DOHH2 (cell line): Measurements from ENCODE around the gene RNF175.

Experiments
- H3F3A ChIP-seq: fragments of 200-600 bp; sonication (generic), shearing (Covaris generic); 2 replicates; pipeline ENCODE4 v1.6.0; 2016; ENCODE audit warnings: antibody characterized with exemption, mild to moderate bottlenecking; ENCODE audit not compliant: control insufficient read depth, insufficient read depth
- H3K27ac ChIP-seq: fragments of 200-600 bp; sonication (generic); 2 replicates; pipeline ENCODE4 v1.5.1; 2014; ENCODE audit warnings: low read depth, mild to moderate bottlenecking, low read length, moderate library complexity
- H3K27me3 ChIP-seq: fragments of 200-600 bp; sonication (generic); 2 replicates; pipeline ENCODE4 v1.6.1; 2014; ENCODE audit warnings: mild to moderate bottlenecking, low read length, mixed read lengths; ENCODE audit not compliant: control insufficient read depth
- H3K36me3 ChIP-seq: fragments of 200-600 bp; sonication (generic); 2 replicates; pipeline ENCODE4 v1.6.1; 2014; ENCODE audit warnings: mild to moderate bottlenecking, low read length, moderate library complexity, mixed read lengths; ENCODE audit not compliant: control insufficient read depth
- H3K4me1 ChIP-seq: fragments of 200-600 bp; sonication (generic); 2 replicates; pipeline ENCODE4 v1.6.1; 2014; ENCODE audit warnings: mild to moderate bottlenecking, low read length, mixed read lengths; ENCODE audit not compliant: control insufficient read depth
- H3K4me2 ChIP-seq: fragments of 200-600 bp; sonication (generic); 2 replicates; pipeline ENCODE4 v1.6.0; 2014; ENCODE audit warnings: mild to moderate bottlenecking, low read length, moderate library complexity
- H3K4me3 ChIP-seq: fragments of 200-600 bp; sonication (generic); 2 replicates; pipeline ENCODE4 v1.5.1; 2014; ENCODE audit warnings: mild to moderate bottlenecking, low read length, mixed read lengths
- H3K79me2 ChIP-seq: fragments of 200-600 bp; sonication (generic); 2 replicates; pipeline ENCODE4 v1.6.1; 2014; ENCODE audit warnings: mild to moderate bottlenecking, low read length, mixed read lengths; ENCODE audit not compliant: control insufficient read depth
- H3K9me2 ChIP-seq: fragments of 200-600 bp; sonication (generic); replicated peaks from 2 replicates; pipeline ENCODE4 v1.6.1; 2014; ENCODE audit warnings: mild to moderate bottlenecking, low read length, mixed read lengths; ENCODE audit not compliant: control insufficient read depth
- H3K9me3 ChIP-seq: fragments of 200-600 bp; sonication (generic); 2 replicates; pipeline ENCODE4 v1.6.1; 2014; ENCODE audit warnings: antibody characterized with exemption, low read length, mixed read lengths; ENCODE audit not compliant: control insufficient read depth, insufficient read depth
- H4K20me1 ChIP-seq: fragments of 200-600 bp; sonication (generic); 2 replicates; pipeline ENCODE4 v1.6.0; 2014; ENCODE audit warnings: low read depth, mild to moderate bottlenecking, antibody characterized with exemption, low read length, moderate library complexity; ENCODE audit not compliant: control insufficient read depth, insufficient read depth
- EZH2phosphoT487 ChIP-seq: fragments of 200-600 bp; sonication (generic); IDR thresholded peaks from 2 replicates; pipeline ENCODE4 v1.6.1; 2017; ENCODE audit warnings: borderline replicate concordance, mild to moderate bottlenecking, antibody characterized with exemption, low read length, moderate library complexity, mixed read lengths
- TF ChIP-seq, protein P1 (sequence below): fragments of 200-600 bp; sonication (generic); IDR thresholded peaks from one replicate; pipeline ENCODE4 v1.5.1; 2014; ENCODE audit warnings: antibody characterized with exemption, mild to moderate bottlenecking, low read depth, low read length; ENCODE audit not compliant: poor library complexity, severe bottlenecking

Gene RNF175

DNA sequence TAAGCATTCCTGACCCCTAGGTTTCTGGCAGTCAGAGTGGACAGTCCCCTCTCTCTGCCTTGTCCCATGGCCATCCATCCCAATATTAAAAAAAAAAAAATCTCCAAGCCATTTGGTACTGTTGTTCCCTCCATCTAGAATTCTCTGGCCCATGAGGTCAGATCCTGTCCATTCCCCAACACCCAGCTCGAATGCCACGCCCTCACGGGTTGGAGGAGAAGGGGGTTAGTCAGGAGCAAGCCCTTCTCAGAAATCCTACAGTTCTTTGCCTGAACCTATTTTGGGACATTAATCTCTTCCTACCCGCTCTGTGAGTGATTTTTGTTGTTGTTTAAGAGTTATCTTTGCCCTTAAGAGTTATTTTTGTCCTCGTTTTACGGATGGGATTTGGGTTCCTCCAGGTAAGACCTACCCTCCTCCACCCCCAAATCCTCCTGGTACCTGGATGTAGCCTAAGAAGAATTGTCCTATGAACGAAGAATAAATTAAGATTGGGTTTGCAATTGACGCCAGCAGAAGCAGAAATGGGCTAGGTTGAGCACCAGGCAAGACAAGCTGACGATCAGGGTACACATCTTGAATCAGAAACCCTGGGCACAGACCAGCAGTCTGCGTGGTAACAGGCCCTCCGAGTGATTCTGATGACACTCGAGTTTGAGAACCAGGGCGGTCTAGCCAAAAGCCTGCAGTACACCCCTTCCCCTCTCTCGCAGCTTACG, 977 bp downstream of the RNF175 start:
- Histone ChIP-seq H3K4me1 (no peaks in the 10 kb centered on the region), H3K9me3 (no peaks in the 10 kb centered on the region), H3F3A (no peaks in the 10 kb centered on the region), H3K27me3 (peaks cover 8% of the 10 kb centered on the region), H3K4me2 (no peak overlapping the region), H4K20me1 (no peaks in the 10 kb centered on the region), H3K27ac (no peak overlapping the region), H3K79me2 (no peaks in the 10 kb centered on the region), H3K9me2 (no peaks in the 10 kb centered on the region), H3K36me3 (no peaks in the 10 kb centered on the region), H3K4me3 (no peak overlapping the region)
- TF ChIP-seq, protein P1, sequence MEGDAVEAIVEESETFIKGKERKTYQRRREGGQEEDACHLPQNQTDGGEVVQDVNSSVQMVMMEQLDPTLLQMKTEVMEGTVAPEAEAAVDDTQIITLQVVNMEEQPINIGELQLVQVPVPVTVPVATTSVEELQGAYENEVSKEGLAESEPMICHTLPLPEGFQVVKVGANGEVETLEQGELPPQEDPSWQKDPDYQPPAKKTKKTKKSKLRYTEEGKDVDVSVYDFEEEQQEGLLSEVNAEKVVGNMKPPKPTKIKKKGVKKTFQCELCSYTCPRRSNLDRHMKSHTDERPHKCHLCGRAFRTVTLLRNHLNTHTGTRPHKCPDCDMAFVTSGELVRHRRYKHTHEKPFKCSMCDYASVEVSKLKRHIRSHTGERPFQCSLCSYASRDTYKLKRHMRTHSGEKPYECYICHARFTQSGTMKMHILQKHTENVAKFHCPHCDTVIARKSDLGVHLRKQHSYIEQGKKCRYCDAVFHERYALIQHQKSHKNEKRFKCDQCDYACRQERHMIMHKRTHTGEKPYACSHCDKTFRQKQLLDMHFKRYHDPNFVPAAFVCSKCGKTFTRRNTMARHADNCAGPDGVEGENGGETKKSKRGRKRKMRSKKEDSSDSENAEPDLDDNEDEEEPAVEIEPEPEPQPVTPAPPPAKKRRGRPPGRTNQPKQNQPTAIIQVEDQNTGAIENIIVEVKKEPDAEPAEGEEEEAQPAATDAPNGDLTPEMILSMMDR, result no peak
- no peak for TF ChIP-seq EZH2phosphoT487

DNA sequence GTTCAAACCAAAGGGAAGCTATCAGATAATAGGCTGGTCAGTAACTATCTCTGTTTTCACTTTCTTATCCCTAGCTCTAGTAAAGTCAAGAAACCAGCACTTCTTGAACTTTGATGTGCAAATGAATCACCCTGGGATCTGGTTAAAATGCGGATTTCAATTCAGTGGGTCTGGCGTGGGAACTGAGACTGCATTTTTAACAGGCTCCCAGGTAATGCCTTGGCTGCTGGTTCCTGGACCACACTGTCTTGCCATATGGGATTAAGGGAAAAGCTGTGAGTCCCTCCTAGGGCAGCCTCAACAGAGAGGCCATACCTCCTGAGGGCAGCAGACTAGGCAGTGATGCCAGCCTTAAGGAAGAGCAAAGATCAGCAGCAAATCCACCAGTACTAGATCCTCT, 1.7 kb downstream of the RNF175 start:
- Histone ChIP-seq H3K79me2 (no peaks in the 10 kb centered on the region), H4K20me1 (no peaks in the 10 kb centered on the region), H3K9me3 (no peaks in the 10 kb centered on the region), H3K4me1 (no peaks in the 10 kb centered on the region), H3K4me2 (no peak overlapping the region), H3K4me3 (no peak overlapping the region), H3K27ac (no peak overlapping the region), H3K36me3 (no peaks in the 10 kb centered on the region), H3K9me2 (no peaks in the 10 kb centered on the region), H3F3A (no peaks in the 10 kb centered on the region), H3K27me3 (peaks cover 8% of the 10 kb centered on the region)
- TF ChIP-seq, protein P1, result no peak
- no peak for TF ChIP-seq EZH2phosphoT487

DNA sequence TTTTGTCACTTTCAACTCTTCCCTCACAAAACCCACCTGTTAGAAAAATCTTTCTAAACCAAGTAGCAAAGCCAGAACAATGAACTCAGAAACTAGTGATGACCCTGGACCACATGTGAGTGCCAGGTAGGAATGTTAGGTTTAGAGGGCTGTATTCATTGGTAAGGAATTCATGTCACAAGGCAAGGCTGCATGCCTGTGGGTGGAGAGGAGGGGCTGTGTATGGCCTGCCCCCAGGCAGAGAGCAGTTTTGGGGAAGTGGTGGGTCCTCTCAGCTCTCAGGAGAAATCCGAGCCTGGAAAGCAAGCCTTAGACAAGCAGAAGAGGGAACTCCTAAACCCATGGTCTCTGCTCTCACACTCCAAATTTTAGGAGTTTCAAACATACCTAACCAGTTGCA, 2.4 kb downstream of the RNF175 start:
- Histone ChIP-seq H3K27ac (no peak overlapping the region), H3K4me1 (no peaks in the 10 kb centered on the region), H3F3A (no peaks in the 10 kb centered on the region), H3K27me3 (peaks cover 8% of the 10 kb centered on the region), H4K20me1 (no peaks in the 10 kb centered on the region), H3K4me2 (no peak overlapping the region), H3K9me3 (no peaks in the 10 kb centered on the region), H3K79me2 (no peaks in the 10 kb centered on the region), H3K9me2 (no peaks in the 10 kb centered on the region), H3K36me3 (no peaks in the 10 kb centered on the region), H3K4me3 (no peak overlapping the region)
- TF ChIP-seq, protein P1, result no peak
- no peak for TF ChIP-seq EZH2phosphoT487
